Astrocyte of the spinal cord (primary cell): ENCODE results near the gene PARP3.

Experiments used
- DNase-seq: peaks from one replicate; pipeline ENCODE4 v3.0.0; 2011; ENCODE audit warnings: low read depth, low spot score
- H3K4me3 ChIP-seq: 2 replicates; pipeline ENCODE4 v1.5.1; 2011; ENCODE audit warnings: low read depth, mild to moderate bottlenecking, low read length, moderate library complexity
- in situ Hi-C: cut with HindIII; loops from 2 replicates; pipeline ENCODE4 v1.10.0; 2017; ENCODE audit warnings: low sequenced_read_pairs
- TF ChIP-seq, protein P1 (sequence below): IDR thresholded peaks from 2 replicates; pipeline ENCODE4 v1.5.1; 2012; ENCODE audit warnings: low read depth, mild to moderate bottlenecking, low read length, inconsistent platforms

PARP3 gene

DNA sequence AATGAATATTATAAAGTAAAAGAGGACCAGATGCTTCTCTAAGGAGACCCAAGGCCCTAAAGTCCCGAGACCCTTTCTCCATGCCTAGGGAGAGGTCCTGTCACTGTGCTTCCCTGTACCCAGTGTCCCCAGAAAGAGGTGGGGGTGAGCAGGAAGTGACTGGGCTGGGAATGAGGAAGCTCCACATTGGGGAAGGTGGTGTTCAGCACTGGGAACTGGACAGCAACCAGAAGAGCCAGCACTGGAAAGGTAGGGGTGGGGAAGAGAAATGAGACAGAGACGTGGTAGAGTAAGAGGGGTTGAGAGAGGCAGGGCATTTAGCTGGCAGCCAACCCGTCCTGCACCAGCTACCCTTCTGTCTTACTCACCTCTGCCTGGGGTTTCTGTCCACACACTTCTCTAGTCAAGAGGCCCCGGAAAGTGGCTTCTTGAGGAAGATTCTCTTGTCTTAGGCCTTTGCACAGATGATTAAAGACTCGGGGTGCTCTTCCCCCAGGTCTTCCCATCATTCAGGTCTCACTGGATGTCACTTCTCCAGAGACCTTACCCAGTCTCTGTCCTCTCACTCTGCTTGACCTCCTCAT is 12.7 kb upstream of the PARP3 start:
- DNase-seq, result no peak
- in situ Hi-C loops, result no loop called here
- no peak overlapping the region for H3K4me3 ChIP-seq

DNA sequence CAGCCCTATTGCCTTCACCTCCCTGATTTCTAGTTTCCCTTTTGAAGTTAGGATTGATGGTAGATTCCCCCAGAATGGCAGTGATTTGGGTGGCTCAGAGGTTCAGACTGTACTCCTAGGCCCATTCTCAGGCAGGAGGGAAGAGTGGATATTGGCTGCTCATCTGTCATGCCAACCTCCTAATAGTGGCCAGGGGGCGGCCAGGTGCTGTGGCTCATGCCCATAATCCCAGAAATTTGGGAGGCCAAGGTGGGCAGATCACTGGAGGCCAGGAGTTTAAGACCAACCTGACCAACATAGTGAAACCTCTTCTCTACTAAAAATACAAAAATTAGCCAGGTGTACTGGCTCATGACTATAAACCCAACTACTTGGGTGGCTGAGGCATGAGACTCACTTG is 11.7 kb upstream of the PARP3 start:
- DNase-seq, result no peak
- in situ Hi-C loops, result no loop called here
- no peak overlapping the region for H3K4me3 ChIP-seq
- TF ChIP-seq, protein P1, sequence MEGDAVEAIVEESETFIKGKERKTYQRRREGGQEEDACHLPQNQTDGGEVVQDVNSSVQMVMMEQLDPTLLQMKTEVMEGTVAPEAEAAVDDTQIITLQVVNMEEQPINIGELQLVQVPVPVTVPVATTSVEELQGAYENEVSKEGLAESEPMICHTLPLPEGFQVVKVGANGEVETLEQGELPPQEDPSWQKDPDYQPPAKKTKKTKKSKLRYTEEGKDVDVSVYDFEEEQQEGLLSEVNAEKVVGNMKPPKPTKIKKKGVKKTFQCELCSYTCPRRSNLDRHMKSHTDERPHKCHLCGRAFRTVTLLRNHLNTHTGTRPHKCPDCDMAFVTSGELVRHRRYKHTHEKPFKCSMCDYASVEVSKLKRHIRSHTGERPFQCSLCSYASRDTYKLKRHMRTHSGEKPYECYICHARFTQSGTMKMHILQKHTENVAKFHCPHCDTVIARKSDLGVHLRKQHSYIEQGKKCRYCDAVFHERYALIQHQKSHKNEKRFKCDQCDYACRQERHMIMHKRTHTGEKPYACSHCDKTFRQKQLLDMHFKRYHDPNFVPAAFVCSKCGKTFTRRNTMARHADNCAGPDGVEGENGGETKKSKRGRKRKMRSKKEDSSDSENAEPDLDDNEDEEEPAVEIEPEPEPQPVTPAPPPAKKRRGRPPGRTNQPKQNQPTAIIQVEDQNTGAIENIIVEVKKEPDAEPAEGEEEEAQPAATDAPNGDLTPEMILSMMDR, result no peak

More for the DNA sequence above, 12.7 kb upstream of the PARP3 start:
- TF ChIP-seq, protein P1, result no peak

DNA sequence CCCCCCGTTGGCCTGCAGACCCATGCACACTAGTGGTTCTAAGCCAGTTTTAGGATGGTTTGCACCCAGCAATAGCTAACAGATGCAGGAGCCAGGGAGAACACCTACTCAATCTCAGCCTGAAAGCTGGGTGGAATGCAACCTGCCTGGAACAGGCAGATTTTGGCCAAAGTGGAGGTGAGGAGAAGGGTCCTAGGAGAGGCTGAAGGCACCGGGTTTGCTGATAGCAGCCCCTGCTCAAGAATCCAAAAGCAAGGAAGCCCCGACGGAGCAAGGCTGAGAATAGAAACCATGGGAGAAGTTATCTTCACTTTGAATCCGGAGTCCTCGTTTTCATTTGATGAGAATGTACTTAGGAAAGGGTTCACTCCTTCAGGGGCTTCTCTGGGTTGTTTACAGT is 10.4 kb upstream of the PARP3 start:
- in situ Hi-C loops, result no loop called here
- no peak for DNase-seq
- TF ChIP-seq, protein P1, result no peak
- no peak overlapping the region for H3K4me3 ChIP-seq

DNA sequence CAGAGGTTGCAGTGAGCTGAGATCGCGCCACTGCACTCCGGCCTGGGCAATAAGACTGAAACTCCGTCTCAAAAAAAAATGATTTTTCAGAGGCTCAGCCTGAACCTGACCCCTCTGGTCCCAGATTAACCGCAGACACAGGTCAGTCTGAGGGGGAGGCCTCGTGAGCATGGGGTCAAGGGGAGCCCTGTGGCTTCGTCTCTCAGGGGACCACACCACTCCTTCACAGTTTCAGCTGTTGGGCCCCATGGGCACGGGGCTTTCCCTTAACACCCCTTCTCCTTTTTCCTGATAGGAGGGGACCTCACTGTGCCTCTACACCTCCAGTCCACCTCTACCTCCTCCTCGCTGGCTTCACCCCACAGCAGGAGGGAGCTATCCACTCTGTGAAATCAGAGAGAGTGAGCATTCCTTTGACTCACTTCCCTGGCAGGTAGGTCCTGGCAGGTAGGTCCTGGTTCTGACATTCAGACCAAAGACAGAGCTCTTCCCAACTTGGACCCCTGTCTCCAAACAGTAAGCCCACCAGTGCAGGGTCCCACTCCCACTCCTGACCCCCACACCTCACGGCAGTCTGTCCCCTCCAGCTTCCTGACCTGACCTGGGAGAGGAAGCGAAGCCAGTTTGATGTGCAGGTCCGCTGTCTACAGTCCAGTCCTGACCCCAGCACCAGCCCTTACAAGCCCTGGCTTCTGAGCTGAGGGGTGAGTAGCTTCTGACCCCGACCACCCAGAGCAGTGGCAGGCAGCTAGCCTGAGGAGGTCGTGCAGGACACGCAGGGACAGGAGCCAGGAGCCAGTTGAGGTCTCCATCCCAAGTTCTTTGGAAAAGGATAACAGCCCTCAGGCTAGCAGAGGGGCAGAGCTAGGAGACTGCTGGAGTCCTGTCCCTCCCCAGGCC is 9.4 kb upstream of the PARP3 start:
- in situ Hi-C loops, result no loop called here
- DNase-seq, result no peak
- TF ChIP-seq, protein P1, result no peak
- no peak overlapping the region for H3K4me3 ChIP-seq

DNA sequence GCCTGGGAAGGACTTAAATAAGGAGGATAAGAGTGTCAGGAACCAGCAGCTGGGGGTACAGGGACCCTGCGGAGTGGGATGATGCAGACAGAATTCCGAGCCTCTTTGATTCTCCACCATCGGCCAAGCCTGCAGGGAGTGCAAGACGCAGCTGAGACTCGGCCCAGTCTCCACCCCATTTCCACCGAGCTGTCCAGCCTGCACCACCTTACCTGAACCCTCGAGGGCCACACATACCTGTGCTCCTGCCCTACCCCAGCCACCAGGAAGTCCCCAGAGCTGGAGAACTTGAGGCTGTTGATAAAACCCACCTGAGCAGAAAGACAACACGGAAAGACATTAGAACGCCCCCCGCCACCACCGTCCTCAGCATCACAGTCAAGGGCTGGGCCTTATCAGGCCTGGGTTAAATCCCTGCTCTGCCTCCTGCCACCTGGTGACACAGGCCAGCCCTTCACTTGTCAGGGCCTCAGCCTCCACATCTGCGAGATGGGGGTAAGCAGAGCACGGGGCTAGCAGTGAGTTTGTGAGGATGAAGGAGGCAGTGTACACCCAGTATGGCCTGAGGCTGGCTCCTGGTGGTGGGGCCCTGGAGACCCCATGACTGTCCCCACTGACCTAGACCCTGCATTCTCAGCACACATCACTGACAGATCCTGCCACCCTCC is 8.6 kb upstream of the PARP3 start:
- no peak overlapping the region for H3K4me3 ChIP-seq
- TF ChIP-seq, protein P1, result no peak
- in situ Hi-C loops, result no loop called here
- DNase-seq, result no peak

DNA sequence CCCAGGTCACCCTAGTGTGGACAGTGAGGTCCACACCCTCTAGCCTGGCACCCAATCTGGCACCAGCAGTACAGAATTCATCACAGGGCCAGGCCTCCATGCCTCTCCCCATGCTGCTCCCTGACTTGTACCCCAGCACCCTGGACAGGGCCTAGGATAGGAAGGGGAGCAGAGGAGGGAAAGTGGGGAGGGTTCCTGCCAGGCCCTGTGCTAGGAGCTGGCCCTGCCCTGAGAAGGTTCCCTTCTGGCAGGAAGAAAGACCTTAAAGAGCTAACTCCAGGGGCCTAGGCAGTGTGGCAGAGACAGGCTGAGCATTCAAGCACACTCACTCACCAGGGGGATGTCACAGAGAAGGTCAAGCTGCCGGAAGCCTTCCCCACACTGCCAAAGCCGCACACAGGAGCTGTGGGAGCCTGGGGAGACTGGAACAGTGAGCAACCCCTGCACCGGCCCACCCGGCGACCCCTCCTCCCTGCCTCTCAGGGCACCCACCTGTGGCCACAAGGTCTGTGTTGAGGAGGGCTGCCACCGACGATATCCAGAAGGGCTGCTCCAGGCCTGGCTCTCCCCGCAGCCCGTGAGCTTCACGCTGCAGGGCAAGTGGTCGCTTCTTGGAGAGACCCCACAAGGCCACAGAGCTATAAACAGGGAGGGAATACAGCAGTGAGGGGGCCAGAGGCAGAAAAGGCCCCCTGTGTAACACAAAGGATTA is 7.9 kb upstream of the PARP3 start:
- no peak for DNase-seq
- no peak overlapping the region for H3K4me3 ChIP-seq
- in situ Hi-C loops, result no loop called here
- TF ChIP-seq, protein P1, result no peak
